ENCODE results near the gene NAT16. TPM values are rescaled to one million over a fixed set of nuclear protein-coding genes. Genes with fewer than 3 reads are reported as not detected.

The NAT16 gene
- not detected for total RNA-seq

DNA sequence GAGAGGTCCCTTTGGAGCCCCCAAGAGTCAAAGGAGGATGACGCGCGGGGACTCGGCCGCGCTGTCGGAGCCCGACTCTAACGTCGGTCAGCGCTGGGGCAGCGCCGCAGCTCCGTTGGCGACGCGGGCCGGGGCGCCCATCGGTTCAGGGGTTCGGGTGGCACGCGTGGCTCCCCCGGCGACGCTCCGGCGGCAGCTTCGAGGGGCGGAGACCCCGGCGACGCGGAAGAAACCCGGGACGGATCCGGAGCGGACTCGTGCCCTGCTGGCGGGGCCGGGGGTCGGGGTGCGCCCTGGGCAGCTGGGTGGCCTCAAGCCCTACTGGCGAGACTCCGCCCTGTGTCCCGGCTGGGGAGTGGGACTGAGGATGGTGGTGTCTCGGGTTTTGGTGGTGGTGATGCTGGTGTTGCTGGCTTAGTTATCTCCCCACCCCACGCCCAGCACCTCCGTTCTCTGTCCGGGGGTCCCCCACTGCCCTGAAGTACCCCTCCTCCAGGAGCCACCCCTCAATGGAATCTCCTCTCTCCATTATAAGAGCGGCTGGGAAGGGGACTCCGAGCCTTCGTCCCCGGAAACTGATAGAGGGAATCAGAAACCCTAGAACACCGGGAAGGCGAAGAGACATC is at the start of gene NAT16:
Gene NAT16, minus strand, starts transcription at position 164 of the 626 bp plus-strand sequence. CDS start 5,486 bp downstream, outside the sequence.
- H3K27me3 ChIP-seq, result peaks cover 99% of the 10 kb centered on the region
- no peak within 1 kb of the TSS for H3K27ac ChIP-seq
- TF ChIP-seq CTCF (IDR thresholded peaks at IDR 0.05), result no peak
- no peak for TF ChIP-seq POLR2AphosphoS5 (IDR thresholded peaks at IDR 0.05)
- no peak for TF ChIP-seq POLR2A (IDR thresholded peaks at IDR 0.05)
- TF ChIP-seq EP300 (IDR thresholded peaks at IDR 0.05), result no peak
- WGBS, 2 donors (ENCODE audit: low coverage in 1 of 2), result 22% methylated on average over 2 of the region's 56 CpGs; no CpG with 5 or more reads in 1 of the 2 donors
- no peaks in the 10 kb centered on the region for H3K36me3 ChIP-seq
- H3K4me1 ChIP-seq, result peaks cover 0 to 19% (median 5%) of the 10 kb centered on the region in 3 donors
- no peak within 1 kb of the TSS for H3K4me3 ChIP-seq
- H3K9me3 ChIP-seq, result no peaks in the 10 kb centered on the region
- ATAC-seq, result no peak

GRCh38 chr7:101226721-101227120 is 46.6 kb upstream of the NAT16 start:
- 83 to 91% methylated on average over 6 to 8 of the region's 9 CpGs for WGBS, 2 donors (ENCODE audit: low coverage in 1 of 2)
- Histone ChIP-seq H3K36me3 (peaks cover 0 to 86% of the 10 kb centered on the region in 2 donors), H3K9me3 (no peaks in the 10 kb centered on the region), H3K4me1 (peaks cover 0 to 10% (median 0%) of the 10 kb centered on the region in 3 donors), H3K27ac (no peak overlapping the region), H3K4me3 (no peak overlapping the region), H3K27me3 (peaks cover 1% of the 10 kb centered on the region)
- TF ChIP-seq POLR2A (IDR thresholded peaks at IDR 0.05), result no peak
- no peak for TF ChIP-seq CTCF (IDR thresholded peaks at IDR 0.05)
- TF ChIP-seq EP300 (IDR thresholded peaks at IDR 0.05), result no peak
- TF ChIP-seq POLR2AphosphoS5 (IDR thresholded peaks at IDR 0.05), result no peak
- no peak for ATAC-seq

GRCh38 chr7:101225650-101226049 is 45.6 kb upstream of the NAT16 start:
- Histone ChIP-seq H3K36me3 (peaks cover 0 to 90% of the 10 kb centered on the region in 2 donors), H3K27me3 (no peaks in the 10 kb centered on the region), H3K4me1 (peaks cover 0 to 9% (median 0%) of the 10 kb centered on the region in 3 donors), H3K9me3 (no peaks in the 10 kb centered on the region), H3K4me3 (no peak overlapping the region), H3K27ac (no peak overlapping the region)
- TF ChIP-seq POLR2A (IDR thresholded peaks at IDR 0.05) (no peak), CTCF (IDR thresholded peaks at IDR 0.05) (no peak), POLR2AphosphoS5 (IDR thresholded peaks at IDR 0.05) (no peak), EP300 (IDR thresholded peaks at IDR 0.05) (no peak)
- ATAC-seq, result no peak
- WGBS, 2 donors (ENCODE audit: low coverage in 1 of 2), result 100% methylated on average over 3 of the region's 6 CpGs; no CpG with 5 or more reads in 1 of the 2 donors

- H3K9me3 ChIP-seq, result no peaks in the 10 kb centered on the region
- peaks cover 0 to 30% (median 12%) of the 10 kb centered on the region in 3 donors for H3K4me1 ChIP-seq
- peak; percentile 8 for ATAC-seq
- no peak overlapping the region for H3K27ac ChIP-seq
- 82 to 92% methylated on average over 4 of the region's 15 CpGs for WGBS, 2 donors (ENCODE audit: low coverage in 1 of 2)
- H3K4me3 ChIP-seq, result no peak overlapping the region
- no peaks in the 10 kb centered on the region for H3K27me3 ChIP-seq
- H3K36me3 ChIP-seq, result peaks cover 0 to 73% of the 10 kb centered on the region in 2 donors
- TF ChIP-seq CTCF (IDR thresholded peaks at IDR 0.05) (no peak), EP300 (IDR thresholded peaks at IDR 0.05) (no peak), POLR2A (IDR thresholded peaks at IDR 0.05) (no peak), POLR2AphosphoS5 (IDR thresholded peaks at IDR 0.05) (no peak)
Measured at GRCh38 chr7:101223528-101223927, 43.4 kb upstream of the NAT16 start.

DNA sequence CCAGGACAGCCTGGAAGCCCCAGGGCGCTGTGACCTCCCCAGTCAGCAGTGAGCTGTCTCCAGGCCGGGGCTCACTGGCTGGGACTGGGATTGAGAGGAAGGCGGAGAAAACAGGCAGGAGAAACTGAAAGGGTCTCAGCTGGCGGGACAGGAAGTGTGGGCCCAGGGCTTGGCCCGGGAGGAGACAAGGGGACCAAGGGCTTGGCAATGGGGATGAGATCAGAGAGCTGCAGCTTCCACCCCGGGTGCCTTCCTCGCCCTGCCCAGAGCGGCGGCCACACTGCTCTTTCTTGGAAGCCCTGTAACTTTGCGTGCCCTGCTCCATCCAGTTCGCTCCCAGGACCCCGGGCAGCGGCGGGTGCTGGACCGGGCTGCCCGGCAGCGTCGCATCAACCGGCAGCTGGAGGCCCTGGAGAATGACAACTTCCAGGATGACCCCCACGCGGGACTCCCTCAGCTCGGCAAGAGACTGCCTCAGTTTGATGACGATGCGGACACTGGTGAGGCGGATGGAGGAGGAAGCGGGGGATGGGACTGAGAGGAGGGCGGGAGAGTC is 42.3 kb upstream of the NAT16 start:
- 83 to 94% methylated on average over 2 to 3 of the region's 27 CpGs for WGBS, 2 donors (ENCODE audit: low coverage in 1 of 2)
- H3K9me3 ChIP-seq, result no peaks in the 10 kb centered on the region
- ATAC-seq, result no peak
- peaks cover 0 to 34% (median 12%) of the 10 kb centered on the region in 3 donors for H3K4me1 ChIP-seq
- no peaks in the 10 kb centered on the region for H3K27me3 ChIP-seq
- no peak overlapping the region for H3K4me3 ChIP-seq
- H3K36me3 ChIP-seq, result peaks cover 0 to 61% of the 10 kb centered on the region in 2 donors
- TF ChIP-seq POLR2AphosphoS5 (IDR thresholded peaks at IDR 0.05) (no peak), CTCF (IDR thresholded peaks at IDR 0.05) (no peak), POLR2A (IDR thresholded peaks at IDR 0.05) (no peak)
- no peak overlapping the region for H3K27ac ChIP-seq

Measured in gastroesophageal sphincter (tissue), 4 donors.